ENCODE measurements around the gene CCDC190. TPM values are rescaled to one million over a fixed set of nuclear protein-coding genes. Genes with fewer than 3 reads are reported as not detected.

Gene CCDC190
- total and polyA plus RNA-seq, 2 of the 13 experiments (the other 11 are each of a cell fraction or from before 2014, with no cell fraction given) = not detected

GRCh38 chr1:162849711-162850110, 11.3 kb downstream of the CCDC190 start:
- TF ChIP-seq RCOR2 (CRISPR knock-in tag; IDR thresholded peaks at IDR 0.05) = no peak
- Histone ChIP-seq H3K27me3 (ENCODE audit: control insufficient read depth in 1 of 2, insufficient read depth in 2 of 2, low read length in 2 of 2) (0 out of 5 replicates have a peak, but pooled peaks cover 0 to 1% of the 10 kb centered on the region in 2 experiments), H3K4me3 (replicated peaks in 1 of 3; ENCODE audit: insufficient read depth in 1 of 3, low read depth in 2 of 3, low read length in 3 of 3) (no peak overlapping the region), H3K9ac (ENCODE audit: insufficient read depth, low read depth, low read length) (no peak overlapping the region), H3K79me2 (ENCODE audit: insufficient read depth, low read length) (no peaks in the 10 kb centered on the region), H3K36me3 (replicated peaks in 1 of 2; ENCODE audit: control insufficient read depth in 1 of 2, insufficient read depth in 2 of 2, low read length in 2 of 2) (no peaks in the 10 kb centered on the region), H4K20me1 (ENCODE audit: insufficient read depth, low read length) (no peaks in the 10 kb centered on the region), H3K4me1 (ENCODE audit: insufficient read depth, low read length) (no peaks in the 10 kb centered on the region), H3K27ac (ENCODE audit: extremely low read length, insufficient read depth, low read length) (no peak overlapping the region), H3K9me3 (ENCODE audit: low read length) (no peaks in the 10 kb centered on the region), H3K4me2 (ENCODE audit: low read depth, low read length) (no peak overlapping the region), H2AFZ (ENCODE audit: low read length) (no peak overlapping the region)
- FAIRE-seq = no peak
- ChIA-PET POLR2A (no interaction called here), CTCF (ENCODE audit: low intra/inter-chr PET ratio, low total read pairs) (no interaction called here)
- DNase-seq (ENCODE audit: low spot score) = no peak
- 3% methylated on average over 2 of the region's 2 CpGs for WGBS (ENCODE audit: low lambda C conversion rate)
- no TSS peak for BruUV-seq (replicated peaks)
- intact Hi-C loops (cut with micrococcal nuclease; ENCODE audit: unreplicated experiment) = no loop called here
- in situ Hi-C loops (cut with HindIII; ENCODE audit: extremely low pct_ligation_motif_present, low pct_unique_long_range_greater_than_20kb) = loop anchor here (10.0 kb wide), 1 partner anchor 465 kb away; no protein-coding TSS in a partner anchor
- no peak for ATAC-seq

DNA sequence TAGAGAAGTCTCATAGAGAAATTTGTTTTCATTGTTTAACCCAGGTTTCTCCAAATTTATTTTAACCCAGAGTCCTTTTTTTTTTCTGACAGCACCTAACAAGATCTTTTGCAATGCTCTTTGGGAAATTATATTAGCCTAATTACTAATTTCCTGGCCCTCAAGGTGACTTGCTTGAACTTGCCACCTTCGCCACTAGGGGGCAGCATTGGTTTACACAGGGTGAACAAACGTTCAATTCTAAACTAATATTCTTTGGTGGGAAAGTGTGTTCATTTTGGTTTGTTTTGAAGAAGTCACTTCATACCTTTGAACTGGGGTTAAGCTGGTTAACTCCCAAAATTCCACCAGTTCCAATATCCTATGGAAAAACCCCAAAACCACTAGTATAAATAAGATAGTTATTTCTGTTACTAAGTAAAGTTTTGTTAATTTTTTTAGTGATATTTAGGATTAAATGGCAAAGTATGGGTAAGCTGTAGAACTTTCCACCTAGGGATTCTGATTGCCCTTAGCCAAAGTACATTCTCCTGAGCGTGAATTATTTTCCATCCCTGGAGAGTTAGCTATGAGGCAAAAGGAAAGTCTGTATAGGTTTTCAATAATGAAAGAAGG, 13.0 kb downstream of the CCDC190 start:
- no peaks in the 10 kb centered on the region for H3K79me2 ChIP-seq (ENCODE audit: insufficient read depth, low read length)
- peak; percentile 54; the same call in 2 of the 3 replicates for ATAC-seq
- H3K27ac ChIP-seq (ENCODE audit: extremely low read length, insufficient read depth, low read length) = no peak overlapping the region
- H3K36me3 ChIP-seq (replicated peaks in 1 of 2; ENCODE audit: control insufficient read depth in 1 of 2, insufficient read depth in 2 of 2, low read length in 2 of 2) = no peaks in the 10 kb centered on the region
- no peak overlapping the region for H2AFZ ChIP-seq (ENCODE audit: low read length)
- 0% methylated on average over 3 of the region's 3 CpGs for WGBS (ENCODE audit: low lambda C conversion rate)
- H3K4me1 ChIP-seq (ENCODE audit: insufficient read depth, low read length) = no peaks in the 10 kb centered on the region
- H3K9ac ChIP-seq (ENCODE audit: insufficient read depth, low read depth, low read length) = no peak overlapping the region
- intact Hi-C loops (cut with micrococcal nuclease; ENCODE audit: unreplicated experiment) (loop anchor here (1.0 kb wide), 1 partner anchor 327 kb away; no protein-coding TSS in a partner anchor), in situ Hi-C loops (cut with HindIII; ENCODE audit: extremely low pct_ligation_motif_present, low pct_unique_long_range_greater_than_20kb) (loop anchor here (10.0 kb wide), 1 partner anchor 467 kb away; no protein-coding TSS in a partner anchor)
- DNase-seq (ENCODE audit: low spot score) = peak; percentile 62
- BruUV-seq (replicated peaks) = no TSS peak
- H3K9me3 ChIP-seq (ENCODE audit: low read length) = no peaks in the 10 kb centered on the region
- H4K20me1 ChIP-seq (ENCODE audit: insufficient read depth, low read length) = no peaks in the 10 kb centered on the region
- ChIA-PET CTCF (ENCODE audit: low intra/inter-chr PET ratio, low total read pairs) (interaction anchor here (1.8 to 2.0 kb wide), 2 partner anchors 327 to 468 kb away, joined by 7 to 11 read pairs; no protein-coding TSS in a partner anchor), POLR2A (no interaction called here)
- no peak for TF ChIP-seq RXRA (CRISPR knock-in tag; IDR thresholded peaks at IDR 0.05)
- no peak for TF ChIP-seq JDP2 (CRISPR knock-in tag; IDR thresholded peaks at IDR 0.05; ENCODE audit: borderline replicate concordance)
- peak; percentile 78 for TF ChIP-seq CTCF (CRISPR knock-in tag; IDR thresholded peaks at IDR 0.05)
- TF ChIP-seq PPARG (CRISPR knock-in tag; conservative IDR thresholded peaks at IDR 0.05) = no peak
- TF ChIP-seq STAG1 (CRISPR knock-in tag; IDR thresholded peaks at IDR 0.05) = peak; percentile 77
- TF ChIP-seq SMC3 (IDR thresholded peaks at IDR 0.05; ENCODE audit: low read length) = peak; percentile 43; the same call in 1 of the 2 replicates
- no peak for TF ChIP-seq ZNF670 (CRISPR knock-in tag; IDR thresholded peaks at IDR 0.05; ENCODE audit: borderline replicate concordance)
- TF ChIP-seq RFXAP (CRISPR knock-in tag; IDR thresholded peaks at IDR 0.05; ENCODE audit: borderline replicate concordance) = no peak
- peaks cover 1 to 6% of the 10 kb centered on the region in 2 experiments; a peak in 1 of 5 replicates for H3K27me3 ChIP-seq (ENCODE audit: control insufficient read depth in 1 of 2, insufficient read depth in 2 of 2, low read length in 2 of 2)
- FAIRE-seq = peak; percentile 87
- H3K4me2 ChIP-seq (ENCODE audit: low read depth, low read length) = no peak overlapping the region
- no peak overlapping the region for H3K4me3 ChIP-seq (replicated peaks in 1 of 3; ENCODE audit: insufficient read depth in 1 of 3, low read depth in 2 of 3, low read length in 3 of 3)
